Breast epithelium (tissue), 4 donors: Measurements from ENCODE around the gene FDXR. TPM values are rescaled to one million over a fixed set of nuclear protein-coding genes. Genes with fewer than 3 reads are reported as not detected.

Source experiments
- DNase-seq, 2 donors: peaks; one replicate each; pipeline ENCODE4 v3.0.0-alpha.2; 2019; ENCODE audit warnings: low spot score in 2 of 2
- H3K27ac ChIP-seq, 2 donors: fragments of 200-600 bp; sonication (generic) in 1 of 2; one replicate each; pipeline ENCODE4 v1.5.1; 2016 to 2019; ENCODE audit warnings: mild to moderate bottlenecking in 1 of 2
- H3K27me3 ChIP-seq, 2 donors: fragments of 200-600 bp; sonication (generic) in 1 of 2; one replicate each; pipeline versions ENCODE4 v1.5.1 to v1.6.0; 2017 to 2019; ENCODE audit warnings: control low read depth in 1 of 2, mild to moderate bottlenecking in 1 of 2
- H3K36me3 ChIP-seq: fragments of 200-600 bp; one replicate; pipeline ENCODE4 v1.5.1; 2019
- H3K4me1 ChIP-seq, 2 donors: fragments of 200-600 bp; sonication (generic); one replicate each; pipeline ENCODE4 v1.5.1; 2016 to 2019; ENCODE audit warnings: control low read depth in 1 of 2
- H3K4me3 ChIP-seq, 3 donors: fragments of 200-600 bp; sonication (generic); 1 replicate in 2 of 3; 2 replicates in 1 of 3; pipeline ENCODE4 v1.5.1; 2016 to 2019; ENCODE audit warnings: mild to moderate bottlenecking in 3 of 3, moderate library complexity in 2 of 3
- H3K9me3 ChIP-seq, 2 donors: fragments of 200-600 bp; sonication (generic) in 1 of 2; one replicate each; pipeline ENCODE4 v1.5.1; 2016 to 2019; ENCODE audit warnings: control low read depth in 1 of 2
- POLR2A ChIP-seq: fragments of 450-650 bp; IDR thresholded peaks from one replicate; pipeline ENCODE4 v1.6.1; 2016; ENCODE audit warnings: antibody characterized with exemption, mild to moderate bottlenecking, moderate library complexity
- POLR2AphosphoS5 ChIP-seq, 3 donors: sonication (generic); formaldehyde crosslinking; IDR thresholded peaks; one replicate each; pipeline ENCODE4 v1.6.1; 2017; ENCODE audit warnings: antibody characterized with exemption in 3 of 3
- intact Hi-C: fragments of 100-400 bp; cut with DNase I; formaldehyde crosslinking; loops from one replicate; pipeline ENCODE4 v1.15.1; 2023; ENCODE audit warnings: low total_unique reads
- total RNA-seq, 3 donors: library from RNA; depleted of rRNA; stranded (reverse); fragments of >200 nt; gene quantifications; one replicate each; pipeline ENCODE4 v1.1.0, GENCODE V29; 2016
- TF ChIP-seq, protein P1 (sequence below), 3 donors: fragments of 450-650 bp; IDR thresholded peaks; one replicate each; pipeline ENCODE4 v1.5.1; 2016 to 2017; ENCODE audit warnings: antibody characterized with exemption in 3 of 3, mild to moderate bottlenecking in 3 of 3, moderate library complexity in 3 of 3

Gene FDXR
- total RNA-seq, 3 donors from 2014 or later, result 7.3 to 9.3 (median 8.8) TPM

GRCh38 chr17:74878658-74879057 lies 5.9 kb upstream of the FDXR start:
- Histone ChIP-seq H3K27ac (no peak overlapping the region), H3K36me3 (no peaks in the 10 kb centered on the region), H3K4me1 (no peaks in the 10 kb centered on the region), H3K9me3 (no peaks in the 10 kb centered on the region), H3K4me3 (no peak overlapping the region), H3K27me3 (peaks cover 0 to 8% of the 10 kb centered on the region in 2 donors)
- intact Hi-C loops, result no loop called here
- no peak for DNase-seq
- TF ChIP-seq POLR2A (no peak), POLR2AphosphoS5 (IDR thresholded peaks at IDR 0.05) (no peak)
- TF ChIP-seq, protein P1, sequence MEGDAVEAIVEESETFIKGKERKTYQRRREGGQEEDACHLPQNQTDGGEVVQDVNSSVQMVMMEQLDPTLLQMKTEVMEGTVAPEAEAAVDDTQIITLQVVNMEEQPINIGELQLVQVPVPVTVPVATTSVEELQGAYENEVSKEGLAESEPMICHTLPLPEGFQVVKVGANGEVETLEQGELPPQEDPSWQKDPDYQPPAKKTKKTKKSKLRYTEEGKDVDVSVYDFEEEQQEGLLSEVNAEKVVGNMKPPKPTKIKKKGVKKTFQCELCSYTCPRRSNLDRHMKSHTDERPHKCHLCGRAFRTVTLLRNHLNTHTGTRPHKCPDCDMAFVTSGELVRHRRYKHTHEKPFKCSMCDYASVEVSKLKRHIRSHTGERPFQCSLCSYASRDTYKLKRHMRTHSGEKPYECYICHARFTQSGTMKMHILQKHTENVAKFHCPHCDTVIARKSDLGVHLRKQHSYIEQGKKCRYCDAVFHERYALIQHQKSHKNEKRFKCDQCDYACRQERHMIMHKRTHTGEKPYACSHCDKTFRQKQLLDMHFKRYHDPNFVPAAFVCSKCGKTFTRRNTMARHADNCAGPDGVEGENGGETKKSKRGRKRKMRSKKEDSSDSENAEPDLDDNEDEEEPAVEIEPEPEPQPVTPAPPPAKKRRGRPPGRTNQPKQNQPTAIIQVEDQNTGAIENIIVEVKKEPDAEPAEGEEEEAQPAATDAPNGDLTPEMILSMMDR (IDR thresholded peaks at IDR 0.05), result no peak

DNA sequence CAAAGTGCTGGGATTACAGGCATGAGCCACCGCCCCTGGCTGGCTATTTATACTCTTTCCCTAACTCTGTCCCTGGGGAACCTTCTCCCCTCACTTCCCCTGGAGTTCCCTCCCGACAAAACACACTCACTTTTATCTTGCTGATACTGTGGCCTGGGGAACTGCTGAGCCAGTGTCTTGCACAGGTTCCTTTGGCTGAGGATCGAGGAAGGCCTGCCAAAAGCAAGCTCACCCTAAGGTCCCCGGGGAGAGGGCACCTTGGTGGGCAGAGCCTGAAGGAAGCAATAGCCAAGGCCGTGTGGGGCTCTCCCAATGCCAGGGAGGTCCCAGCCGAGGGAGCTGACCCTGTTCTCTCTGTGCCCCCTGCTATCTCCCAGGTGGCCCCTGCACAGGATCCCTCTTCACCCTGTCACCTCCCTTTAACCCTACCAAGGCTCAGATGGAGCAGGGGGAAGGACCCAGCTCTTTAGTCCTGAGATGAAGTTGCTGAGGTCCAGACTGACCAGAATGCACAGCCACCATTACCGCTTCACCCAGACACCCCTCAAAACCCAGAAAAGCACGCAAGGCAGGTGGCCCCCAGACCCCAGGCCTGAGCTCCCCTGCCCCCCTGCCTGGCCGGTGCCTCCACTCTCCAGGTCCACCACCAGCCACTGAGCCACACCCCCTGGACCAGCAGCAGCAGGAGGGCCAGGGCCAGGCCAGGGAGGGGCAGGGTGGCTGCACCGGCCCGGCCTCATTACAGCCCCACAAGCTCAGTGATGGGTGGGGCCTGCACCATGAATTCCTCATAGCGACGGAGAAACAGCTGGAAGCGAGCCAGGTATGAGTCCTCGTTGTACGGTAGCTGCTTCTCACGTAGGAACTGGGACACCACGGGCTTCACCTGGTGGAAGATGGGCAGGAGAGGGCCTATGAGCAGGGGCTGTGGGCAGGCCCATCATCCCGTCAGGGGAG lies 5.1 kb upstream of the FDXR start:
- no peaks in the 10 kb centered on the region for H3K9me3 ChIP-seq
- H3K36me3 ChIP-seq, result no peaks in the 10 kb centered on the region
- H3K4me3 ChIP-seq, result no peak overlapping the region
- intact Hi-C loops, result no loop called here
- H3K27me3 ChIP-seq, result peaks cover 0 to 7% of the 10 kb centered on the region in 2 donors
- TF ChIP-seq, protein P1 (IDR thresholded peaks at IDR 0.05), result no peak
- TF ChIP-seq POLR2A (no peak), POLR2AphosphoS5 (IDR thresholded peaks at IDR 0.05) (no peak)
- no peak overlapping the region for H3K27ac ChIP-seq
- H3K4me1 ChIP-seq, result no peaks in the 10 kb centered on the region
- DNase-seq, result no peak

DNA sequence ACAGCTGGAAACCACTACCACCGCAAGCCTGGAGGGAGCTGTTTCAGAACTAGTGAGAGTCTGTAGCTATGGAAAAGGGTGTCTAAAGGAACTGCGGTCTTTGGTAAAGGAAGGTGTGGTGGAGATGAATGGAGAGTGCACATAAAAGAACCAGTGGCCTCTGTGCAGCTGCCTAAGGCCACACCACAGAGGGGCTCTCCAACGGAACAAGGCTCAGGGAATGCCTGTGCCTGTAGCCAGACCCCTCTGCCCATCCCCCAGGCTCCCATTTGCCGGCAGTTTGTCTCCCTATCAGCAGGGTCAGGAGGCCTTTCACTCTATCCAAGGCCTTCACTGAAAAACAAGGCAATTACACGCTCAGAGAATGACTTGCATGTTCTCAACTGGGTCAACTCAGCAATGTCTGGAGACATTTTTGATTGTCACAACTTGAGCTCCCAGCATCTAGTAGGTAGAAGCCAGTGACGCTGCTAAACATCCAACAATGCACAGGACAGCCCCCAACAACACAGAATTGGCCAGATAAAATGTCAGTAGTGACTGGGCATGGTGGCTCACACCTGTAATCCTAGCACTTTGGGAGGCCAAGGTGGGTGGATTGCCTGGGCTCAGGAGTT lies 3.3 kb upstream of the FDXR start:
- Histone ChIP-seq H3K27ac (no peak overlapping the region), H3K9me3 (no peaks in the 10 kb centered on the region), H3K27me3 (no peaks in the 10 kb centered on the region), H3K36me3 (no peaks in the 10 kb centered on the region), H3K4me1 (peaks cover 0 to 5% of the 10 kb centered on the region in 2 donors), H3K4me3 (no peak overlapping the region)
- intact Hi-C loops, result no loop called here
- TF ChIP-seq POLR2AphosphoS5 (IDR thresholded peaks at IDR 0.05) (no peak), POLR2A (no peak)
- TF ChIP-seq, protein P1 (IDR thresholded peaks at IDR 0.05), result no peak
- no peak for DNase-seq

GRCh38 chr17:74875155-74875976 lies 2.6 kb upstream of the FDXR start:
- TF ChIP-seq, protein P1 (IDR thresholded peaks at IDR 0.05), result no peak
- TF ChIP-seq POLR2AphosphoS5 (IDR thresholded peaks at IDR 0.05) (no peak), POLR2A (no peak)
- intact Hi-C loops, result no loop called here

More at GRCh38 chr17:74875155-74875976, 2.6 kb upstream of the FDXR start:
- Histone ChIP-seq H3K27ac (no peak overlapping the region), H3K27me3 (no peaks in the 10 kb centered on the region), H3K4me1 (peaks cover 0 to 5% of the 10 kb centered on the region in 2 donors), H3K4me3 (no peak overlapping the region), H3K9me3 (no peaks in the 10 kb centered on the region), H3K36me3 (no peaks in the 10 kb centered on the region)
- DNase-seq, result no peak
